Peyer's patch (tissue), 4 donors: ENCODE data around the gene RNGTT. TPM values are rescaled to one million over a fixed set of nuclear protein-coding genes. Genes with fewer than 3 reads are reported as not detected.
A peak's percentile ranks its signal among the peaks of the same experiment; 100 is the strongest.

Source experiments
- DNase-seq, 3 donors: peaks; one replicate each; pipeline ENCODE4 v3.0.0-alpha.2; 2017 to 2019
- H3K27ac ChIP-seq, 4 donors: fragments of 200-600 bp; sonication (generic); one replicate each; pipeline ENCODE4 v1.5.1; 2016 to 2019
- H3K27me3 ChIP-seq, 2 donors: fragments of 200-600 bp; sonication (generic); one replicate each; pipeline ENCODE4 v1.5.1; 2019
- H3K36me3 ChIP-seq, 3 donors: fragments of 200-600 bp; sonication (generic); one replicate each; pipeline ENCODE4 v1.5.1; 2016 to 2019
- H3K4me1 ChIP-seq, 4 donors: fragments of 200-600 bp; sonication (generic); one replicate each; pipeline ENCODE4 v1.5.1; 2016 to 2019
- H3K4me3 ChIP-seq, 4 donors: fragments of 200-600 bp; sonication (generic); 1 replicate in 3 of 4; 2 replicates in 1 of 4; pipeline ENCODE4 v1.5.1; 2016 to 2019; ENCODE audit warnings: mild to moderate bottlenecking in 1 of 4
- H3K9me3 ChIP-seq, 4 donors: fragments of 200-600 bp; sonication (generic); one replicate each; pipeline ENCODE4 v1.5.1; 2016 to 2019; ENCODE audit warnings: mild to moderate bottlenecking in 1 of 4
- POLR2A ChIP-seq, 2 donors: fragments of 450-650 bp; IDR thresholded peaks; one replicate each; pipeline ENCODE4 v1.5.1; 2017; ENCODE audit warnings: antibody characterized with exemption in 2 of 2, mild to moderate bottlenecking in 2 of 2, moderate library complexity in 2 of 2
- total RNA-seq, 4 donors: library from RNA; depleted of rRNA; stranded (reverse); fragments of >200 nt; gene quantifications; one replicate each; pipeline ENCODE4 v1.1.0, GENCODE V29; 2016
- TF ChIP-seq, protein P1 (sequence below), 6 experiments: fragments of 450-650 bp in 4 of 6; fragments of 200-600 bp in 2 of 6; sonication (generic) in 1 of 6; IDR thresholded peaks; one replicate each; pipeline ENCODE4 v1.5.1; 2017 to 2019; ENCODE audit warnings: antibody characterized with exemption in 6 of 6, mild to moderate bottlenecking in 3 of 6, moderate library complexity in 1 of 6

Gene RNGTT
- total RNA-seq, 4 donors from 2014 or later: 12.7 to 44.6 (median 18.5) TPM

DNA sequence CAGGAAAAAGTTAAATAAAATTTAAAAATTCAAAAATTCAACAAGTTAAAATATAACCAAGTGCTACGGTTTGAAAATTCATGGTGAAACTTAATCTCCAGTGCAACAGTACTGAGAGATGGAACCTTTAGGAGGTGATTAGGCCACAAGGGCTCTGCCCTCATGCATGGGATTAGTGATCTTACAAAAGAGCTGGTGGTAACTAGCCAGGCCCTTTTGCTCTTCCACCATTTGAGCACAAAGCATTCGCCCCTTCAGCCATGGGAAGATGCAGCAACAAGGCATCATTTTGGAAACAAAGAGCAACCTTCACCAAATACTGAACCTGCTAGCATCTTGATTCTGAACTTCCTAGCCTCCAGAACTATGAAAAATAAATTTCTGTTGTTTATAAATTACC, 80.9 kb downstream of the RNGTT start:
- no peaks in the 10 kb centered on the region for H3K27me3 ChIP-seq
- H3K9me3 ChIP-seq: no peaks in the 10 kb centered on the region
- H3K4me1 ChIP-seq: no peaks in the 10 kb centered on the region
- H3K27ac ChIP-seq: no peak overlapping the region
- TF ChIP-seq, protein P1, sequence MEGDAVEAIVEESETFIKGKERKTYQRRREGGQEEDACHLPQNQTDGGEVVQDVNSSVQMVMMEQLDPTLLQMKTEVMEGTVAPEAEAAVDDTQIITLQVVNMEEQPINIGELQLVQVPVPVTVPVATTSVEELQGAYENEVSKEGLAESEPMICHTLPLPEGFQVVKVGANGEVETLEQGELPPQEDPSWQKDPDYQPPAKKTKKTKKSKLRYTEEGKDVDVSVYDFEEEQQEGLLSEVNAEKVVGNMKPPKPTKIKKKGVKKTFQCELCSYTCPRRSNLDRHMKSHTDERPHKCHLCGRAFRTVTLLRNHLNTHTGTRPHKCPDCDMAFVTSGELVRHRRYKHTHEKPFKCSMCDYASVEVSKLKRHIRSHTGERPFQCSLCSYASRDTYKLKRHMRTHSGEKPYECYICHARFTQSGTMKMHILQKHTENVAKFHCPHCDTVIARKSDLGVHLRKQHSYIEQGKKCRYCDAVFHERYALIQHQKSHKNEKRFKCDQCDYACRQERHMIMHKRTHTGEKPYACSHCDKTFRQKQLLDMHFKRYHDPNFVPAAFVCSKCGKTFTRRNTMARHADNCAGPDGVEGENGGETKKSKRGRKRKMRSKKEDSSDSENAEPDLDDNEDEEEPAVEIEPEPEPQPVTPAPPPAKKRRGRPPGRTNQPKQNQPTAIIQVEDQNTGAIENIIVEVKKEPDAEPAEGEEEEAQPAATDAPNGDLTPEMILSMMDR (IDR thresholded peaks at IDR 0.05): no peak
- TF ChIP-seq POLR2A (IDR thresholded peaks at IDR 0.05): no peak
- no peak for DNase-seq
- peaks cover 0 to 9% (median 0%) of the 10 kb centered on the region in 3 donors for H3K36me3 ChIP-seq
- H3K4me3 ChIP-seq: no peak overlapping the region

DNA sequence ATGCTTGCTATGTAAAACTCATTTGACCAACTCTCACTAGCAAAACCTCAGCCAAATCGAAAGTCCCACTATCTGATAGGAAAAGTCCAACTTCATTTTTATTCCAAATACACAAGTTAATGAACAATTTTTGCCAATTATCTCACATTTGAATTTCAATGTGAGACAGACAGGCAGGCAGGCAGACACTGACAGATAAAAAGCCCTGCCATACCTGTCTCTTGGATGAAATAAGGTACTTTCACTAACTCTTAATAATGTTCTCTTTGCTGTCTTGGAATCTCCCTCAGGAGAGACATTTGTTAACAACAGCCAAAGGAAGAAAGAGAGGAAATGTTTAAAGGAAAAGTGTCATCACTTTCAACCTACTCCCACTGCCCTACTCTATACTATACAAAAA, 82.0 kb downstream of the RNGTT start:
- Histone ChIP-seq H3K36me3 (peaks cover 0 to 9% (median 0%) of the 10 kb centered on the region in 3 donors), H3K9me3 (no peaks in the 10 kb centered on the region), H3K27me3 (no peaks in the 10 kb centered on the region), H3K4me1 (no peaks in the 10 kb centered on the region), H3K4me3 (no peak overlapping the region), H3K27ac (no peak overlapping the region)
- no peak for TF ChIP-seq POLR2A (IDR thresholded peaks at IDR 0.05)
- TF ChIP-seq, protein P1 (IDR thresholded peaks at IDR 0.05): no peak
- DNase-seq: no peak

DNA sequence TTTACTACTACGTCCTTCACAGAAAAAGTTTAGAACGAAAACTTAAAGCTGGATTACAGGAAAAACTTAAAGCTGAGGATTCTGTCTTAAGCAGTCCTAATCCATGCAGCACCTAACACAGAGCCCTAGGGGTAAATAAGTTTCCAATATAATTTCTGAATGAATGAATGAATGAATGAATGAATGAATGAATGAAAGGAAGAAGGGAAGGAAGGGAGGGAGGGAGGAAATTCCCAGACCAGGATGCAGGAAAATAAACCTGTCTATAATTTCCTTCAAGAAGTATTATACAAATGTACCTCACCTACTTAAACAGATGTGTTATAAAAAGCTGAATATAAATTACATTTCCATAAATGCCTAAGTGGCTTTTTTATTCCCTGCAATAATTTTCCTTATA, 83.4 kb downstream of the RNGTT start:
- Histone ChIP-seq H3K4me3 (no peak overlapping the region), H3K27me3 (no peaks in the 10 kb centered on the region), H3K9me3 (no peaks in the 10 kb centered on the region), H3K4me1 (no peaks in the 10 kb centered on the region), H3K27ac (no peak overlapping the region), H3K36me3 (peaks cover 0 to 2% (median 0%) of the 10 kb centered on the region in 3 donors)
- no peak for DNase-seq
- TF ChIP-seq, protein P1 (IDR thresholded peaks at IDR 0.05): no peak
- no peak for TF ChIP-seq POLR2A (IDR thresholded peaks at IDR 0.05)

DNA sequence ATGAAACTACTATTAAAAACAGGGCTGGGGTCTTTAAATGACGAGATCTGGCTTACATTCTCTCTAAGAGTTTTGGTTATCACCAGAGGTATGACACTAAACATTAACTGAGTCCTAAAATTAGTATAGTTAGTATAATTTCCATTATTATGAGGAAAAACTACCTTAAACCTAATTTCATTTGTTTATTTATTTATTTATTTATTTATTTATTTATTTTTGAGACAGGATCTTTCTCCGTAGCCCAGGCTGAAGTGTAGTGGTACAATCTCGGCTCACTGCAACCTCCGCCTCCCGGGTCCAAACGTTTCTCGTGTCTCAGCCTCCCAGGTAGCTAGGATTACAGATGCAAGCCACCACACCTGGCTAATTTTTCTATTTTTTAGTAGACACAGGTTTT, 85.5 kb downstream of the RNGTT start:
- Histone ChIP-seq H3K4me1 (no peaks in the 10 kb centered on the region), H3K27me3 (no peaks in the 10 kb centered on the region), H3K27ac (no peak overlapping the region), H3K4me3 (no peak overlapping the region), H3K36me3 (no peaks in the 10 kb centered on the region), H3K9me3 (no peaks in the 10 kb centered on the region)
- TF ChIP-seq, protein P1 (IDR thresholded peaks at IDR 0.05): no peak
- TF ChIP-seq POLR2A (IDR thresholded peaks at IDR 0.05): no peak
- no peak for DNase-seq

DNA sequence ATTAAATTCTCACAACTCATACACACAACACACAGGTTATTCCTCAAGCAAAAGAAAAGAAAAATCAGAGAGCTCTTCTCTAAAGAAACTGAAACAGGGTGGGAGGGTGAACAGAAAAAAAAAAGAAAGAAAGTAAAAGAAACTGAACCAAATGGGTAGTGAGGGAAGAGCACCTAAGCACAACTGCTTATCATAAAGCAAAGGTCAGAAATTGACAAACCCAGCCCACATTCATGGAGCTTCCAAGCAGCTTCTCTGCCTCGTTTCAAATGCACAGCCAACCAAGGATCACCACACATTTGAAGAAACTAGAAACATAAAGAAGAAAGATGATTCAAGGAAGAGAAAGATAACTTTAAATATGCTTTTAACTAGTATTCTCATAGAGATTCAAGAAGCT, 90.5 kb downstream of the RNGTT start:
- peak in 1 of 3 donors; percentile 48 for DNase-seq
- Histone ChIP-seq H3K27me3 (no peaks in the 10 kb centered on the region), H3K27ac (no peak overlapping the region), H3K36me3 (no peaks in the 10 kb centered on the region), H3K4me1 (peaks cover 0 to 15% (median 0%) of the 10 kb centered on the region in 4 donors), H3K9me3 (no peaks in the 10 kb centered on the region), H3K4me3 (no peak overlapping the region)
- TF ChIP-seq POLR2A (IDR thresholded peaks at IDR 0.05): no peak
- TF ChIP-seq, protein P1 (IDR thresholded peaks at IDR 0.05): no peak

DNA sequence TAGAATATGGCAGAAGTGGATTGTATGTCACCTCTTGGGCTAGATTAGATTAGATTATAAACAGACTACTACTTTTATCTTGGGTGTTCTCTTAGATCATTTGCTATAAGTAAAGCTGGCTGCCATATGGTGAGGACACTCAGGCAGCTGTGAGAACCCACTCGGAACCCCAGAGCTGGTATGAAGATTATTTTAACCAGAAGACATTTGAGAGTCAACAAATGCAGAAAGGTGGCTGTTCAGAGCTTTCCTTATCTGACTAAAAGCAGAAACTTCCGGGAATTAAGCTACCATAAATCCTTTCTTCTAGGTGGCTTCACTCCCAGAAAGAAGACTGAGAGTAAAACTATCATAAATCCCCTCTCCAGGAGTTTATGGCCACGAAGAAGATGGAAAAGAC, 91.9 kb downstream of the RNGTT start:
- Histone ChIP-seq H3K4me3 (no peak overlapping the region), H3K36me3 (no peaks in the 10 kb centered on the region), H3K4me1 (peaks cover 0 to 15% (median 0%) of the 10 kb centered on the region in 4 donors), H3K9me3 (no peaks in the 10 kb centered on the region), H3K27me3 (no peaks in the 10 kb centered on the region), H3K27ac (no peak overlapping the region)
- no peak for TF ChIP-seq POLR2A (IDR thresholded peaks at IDR 0.05)
- TF ChIP-seq, protein P1 (IDR thresholded peaks at IDR 0.05): no peak
- DNase-seq: no peak
